ENCODE measurements around the gene DHRS12.

The DHRS12 gene

GRCh38 chr13:51804295-51805172, 571 bp upstream of the DHRS12 start:
- no peak for DNase-seq (ENCODE audit: low spot score)
- in situ Hi-C loops (cut with MboI; ENCODE audit: low sequenced_read_pairs, unreplicated experiment), result no loop called here
- no peak for TF ChIP-seq CTCF (IDR thresholded peaks at IDR 0.05; ENCODE audit: borderline replicate concordance, control extremely low read depth, extremely low read depth, insufficient read depth, missing control alignments)

- no peak for DNase-seq (ENCODE audit: low spot score)
- no peak for TF ChIP-seq CTCF (IDR thresholded peaks at IDR 0.05; ENCODE audit: borderline replicate concordance, control extremely low read depth, extremely low read depth, insufficient read depth, missing control alignments)
- in situ Hi-C loops (cut with MboI; ENCODE audit: low sequenced_read_pairs, unreplicated experiment), result no loop called here
Measured at GRCh38 chr13:51802631-51803418, 1.1 kb downstream of the DHRS12 start.

GRCh38 chr13:51801631-51802099, 2.3 kb downstream of the DHRS12 start:
- no peak for DNase-seq (ENCODE audit: low spot score)
- in situ Hi-C loops (cut with MboI; ENCODE audit: low sequenced_read_pairs, unreplicated experiment), result no loop called here
- TF ChIP-seq CTCF (IDR thresholded peaks at IDR 0.05; ENCODE audit: borderline replicate concordance, control extremely low read depth, extremely low read depth, insufficient read depth, missing control alignments), result no peak

GRCh38 chr13:51800486-51800885, 3.5 kb downstream of the DHRS12 start:
- in situ Hi-C loops (cut with MboI; ENCODE audit: low sequenced_read_pairs, unreplicated experiment), result no loop called here
- TF ChIP-seq CTCF (IDR thresholded peaks at IDR 0.05; ENCODE audit: borderline replicate concordance, control extremely low read depth, extremely low read depth, insufficient read depth, missing control alignments), result no peak
- no peak for DNase-seq (ENCODE audit: low spot score)

GRCh38 chr13:51799261-51799660, 4.7 kb downstream of the DHRS12 start:
- in situ Hi-C loops (cut with MboI; ENCODE audit: low sequenced_read_pairs, unreplicated experiment), result loop anchor here (10.0 to 25.0 kb wide), 2 partner anchors 354 to 512 kb away; no protein-coding TSS in a partner anchor
- TF ChIP-seq CTCF (IDR thresholded peaks at IDR 0.05; ENCODE audit: borderline replicate concordance, control extremely low read depth, extremely low read depth, insufficient read depth, missing control alignments), result no peak
- no peak for DNase-seq (ENCODE audit: low spot score)

- in situ Hi-C loops (cut with MboI; ENCODE audit: low sequenced_read_pairs, unreplicated experiment), result loop anchor here (10.0 to 25.0 kb wide), 2 partner anchors 353 to 511 kb away; no protein-coding TSS in a partner anchor
- peak; percentile 65 for DNase-seq (ENCODE audit: low spot score)
- peak; percentile 45 for TF ChIP-seq CTCF (IDR thresholded peaks at IDR 0.05; ENCODE audit: borderline replicate concordance, control extremely low read depth, extremely low read depth, insufficient read depth, missing control alignments)
Measured at GRCh38 chr13:51797664-51798488, 6.1 kb downstream of the DHRS12 start.

Data from GM13976 (cell line).